GM11168 (cell line): Measurements from ENCODE around the gene IFFO2.

ENCODE experiments used
- in situ Hi-C: fragments of 300-500 bp; cut with MboI; formaldehyde crosslinking; loops from one replicate; pipeline ENCODE4 v1.12.0; 2022; ENCODE audit warnings: low sequenced_read_pairs; ENCODE audit not compliant: unreplicated experiment

Gene IFFO2

DNA sequence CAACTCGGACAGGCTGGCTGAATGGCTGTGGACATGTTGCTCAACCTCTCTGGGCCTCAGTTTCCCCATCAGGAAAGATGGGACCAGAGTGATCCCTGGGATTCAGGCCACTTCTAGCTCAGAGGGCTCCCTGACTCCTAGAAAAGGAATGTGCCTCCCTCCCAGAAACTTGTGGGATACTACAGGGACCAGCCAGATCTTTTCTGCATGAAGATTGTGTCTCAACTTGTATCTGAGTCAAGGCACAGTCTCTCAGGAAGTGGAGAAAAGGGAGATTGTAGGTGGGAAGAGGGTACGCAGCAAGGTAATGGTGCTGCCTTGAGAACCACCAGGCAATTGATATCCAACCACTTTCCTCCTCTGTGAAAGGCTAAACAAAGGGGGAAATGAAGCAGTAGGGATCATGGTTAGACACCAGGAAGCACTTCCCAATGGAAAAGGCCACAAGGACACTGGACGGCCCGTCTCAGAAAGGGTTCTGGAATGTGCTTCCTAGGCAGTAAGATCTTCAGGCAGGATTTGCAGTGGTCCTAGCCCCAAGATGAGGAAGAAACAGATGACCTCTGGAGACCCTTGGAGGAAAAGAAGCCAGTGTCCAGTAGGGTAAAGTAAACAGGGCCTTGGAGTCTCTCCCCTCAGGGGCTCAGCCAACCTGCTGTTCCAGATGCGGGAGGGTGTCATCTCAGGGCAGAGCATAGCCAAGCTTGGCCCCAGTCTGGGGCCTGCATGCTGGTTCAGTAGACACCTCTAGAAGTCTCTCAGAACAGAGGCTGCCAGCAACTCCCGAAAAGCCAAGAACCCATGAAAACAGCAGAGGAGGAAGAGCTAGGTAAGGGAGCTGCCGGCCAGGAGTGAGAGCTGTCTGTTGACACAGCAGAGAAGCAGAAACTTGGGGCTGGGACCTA is 16.8 kb downstream of the IFFO2 start:
- in situ Hi-C loops = no loop called here

DNA sequence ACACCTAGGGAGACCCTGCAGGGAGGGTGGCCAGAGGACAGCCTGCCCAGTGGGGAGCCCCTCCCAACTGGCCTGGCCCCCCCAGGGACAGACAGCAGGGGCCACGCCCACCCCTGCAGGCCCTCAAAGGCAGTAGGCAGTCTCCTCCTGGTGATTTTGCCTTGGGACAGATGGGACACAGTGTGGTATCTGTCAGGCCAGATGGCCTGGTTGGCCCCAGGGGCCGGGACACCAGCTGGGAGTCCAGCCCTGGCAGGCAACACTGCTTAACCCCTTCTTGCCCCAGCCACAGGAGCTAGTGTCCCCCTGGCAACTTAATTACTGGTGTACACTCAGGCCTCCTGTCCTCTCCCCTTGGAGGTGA is 17.8 kb downstream of the IFFO2 start:
- in situ Hi-C loops = no loop called here

DNA sequence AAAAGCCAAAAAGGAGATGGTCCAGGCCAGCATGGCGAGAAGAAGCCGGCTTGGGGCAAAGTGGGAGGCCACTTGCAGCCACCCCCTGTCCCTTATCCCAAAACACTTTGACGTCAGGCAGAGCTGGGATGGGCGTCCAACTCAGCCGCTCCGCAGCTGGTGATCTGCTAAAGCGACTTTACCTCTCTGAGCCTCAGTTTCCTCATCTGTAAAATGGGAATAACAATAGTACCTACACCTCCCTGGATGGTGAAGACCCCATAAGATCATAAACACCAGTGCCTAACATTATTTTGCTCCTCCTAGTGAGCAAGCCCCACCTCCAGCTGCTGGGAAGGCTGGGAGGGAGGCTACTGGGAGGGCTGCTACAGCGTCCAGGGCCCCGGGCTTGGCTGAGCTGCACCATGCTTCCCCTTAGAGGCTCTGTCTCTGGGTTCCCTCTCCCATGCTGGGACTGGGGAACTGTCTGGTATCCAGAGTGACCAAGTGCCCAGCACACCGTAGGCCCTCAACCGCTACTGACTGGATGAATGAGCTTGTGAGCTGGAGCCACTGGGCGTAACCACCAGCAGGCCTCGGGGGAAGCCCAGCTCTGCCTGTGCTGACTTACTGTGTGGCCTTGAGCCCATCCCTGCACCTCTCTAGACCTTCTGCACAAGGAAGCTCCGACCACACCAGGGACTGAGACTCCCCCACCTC is 18.3 kb downstream of the IFFO2 start:
- in situ Hi-C loops = no loop called here

DNA sequence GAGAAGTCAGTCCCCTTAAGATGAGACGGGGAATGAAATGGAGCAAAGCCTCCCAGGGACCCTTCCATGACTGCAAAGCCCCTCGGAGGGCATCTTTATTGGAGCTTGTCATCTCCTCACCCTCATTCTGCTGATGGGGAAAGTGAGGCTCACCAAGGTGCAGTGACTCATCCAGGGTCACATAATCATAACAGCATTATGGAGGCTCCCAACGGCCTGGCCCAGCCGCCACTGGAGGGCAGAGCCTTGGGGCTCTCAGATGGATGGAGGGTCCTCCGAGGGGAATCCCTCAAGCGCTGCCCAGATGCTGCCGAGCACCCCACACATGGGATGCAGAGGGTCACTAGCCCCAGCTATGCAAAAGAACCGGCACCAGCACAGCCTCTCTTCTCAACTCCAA is 18.9 kb downstream of the IFFO2 start:
- in situ Hi-C loops = no loop called here

DNA sequence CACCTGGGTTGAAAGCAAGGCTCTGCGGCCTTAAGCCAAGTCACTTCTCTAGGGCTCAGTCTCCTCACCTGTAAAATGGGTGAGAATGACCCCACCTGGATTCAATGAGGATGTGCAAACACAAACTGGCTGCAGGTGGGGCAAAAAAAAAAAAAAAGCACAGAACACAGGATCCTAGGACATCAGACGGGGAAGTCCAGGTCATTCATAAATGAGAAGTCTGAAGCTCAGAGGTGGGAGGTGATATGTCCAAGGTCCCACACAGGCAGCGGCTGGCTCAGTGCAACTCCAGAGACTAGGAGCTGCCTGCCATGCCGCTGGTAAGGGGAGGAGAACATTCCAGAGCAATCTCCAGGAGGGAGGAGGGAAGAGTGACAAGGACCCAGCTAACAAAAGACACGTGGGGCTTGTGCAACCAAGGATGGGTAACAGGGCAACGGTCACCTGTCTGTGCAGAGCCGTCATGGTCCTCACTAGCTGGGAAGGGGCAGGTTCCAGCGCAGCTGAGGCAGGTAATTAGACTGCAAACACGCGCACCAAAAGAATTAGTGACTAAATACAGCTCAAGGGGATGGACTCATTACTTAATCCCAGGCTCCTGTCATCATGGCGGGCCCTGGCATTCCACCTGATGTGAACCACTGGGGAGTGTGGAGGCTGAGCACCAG is 19.5 kb downstream of the IFFO2 start:
- in situ Hi-C loops = no loop called here

DNA sequence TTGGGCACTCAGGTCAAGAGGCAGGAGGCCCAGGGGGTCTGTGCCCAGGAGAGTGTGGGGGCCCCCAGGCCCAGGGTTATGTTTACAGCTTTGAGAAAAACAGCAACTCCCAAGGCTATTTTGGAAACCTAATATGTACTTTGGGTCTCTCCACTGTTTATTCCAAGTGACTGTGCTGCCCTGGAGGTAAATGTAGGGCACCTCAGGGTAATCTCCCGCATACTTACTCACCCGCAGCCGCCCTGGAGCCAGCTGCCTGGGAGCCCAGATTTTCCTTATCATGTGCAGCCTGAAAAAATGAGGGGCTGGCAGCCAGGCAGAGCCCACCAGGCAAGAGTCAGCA is 20.0 kb downstream of the IFFO2 start:
- in situ Hi-C loops = no loop called here

DNA sequence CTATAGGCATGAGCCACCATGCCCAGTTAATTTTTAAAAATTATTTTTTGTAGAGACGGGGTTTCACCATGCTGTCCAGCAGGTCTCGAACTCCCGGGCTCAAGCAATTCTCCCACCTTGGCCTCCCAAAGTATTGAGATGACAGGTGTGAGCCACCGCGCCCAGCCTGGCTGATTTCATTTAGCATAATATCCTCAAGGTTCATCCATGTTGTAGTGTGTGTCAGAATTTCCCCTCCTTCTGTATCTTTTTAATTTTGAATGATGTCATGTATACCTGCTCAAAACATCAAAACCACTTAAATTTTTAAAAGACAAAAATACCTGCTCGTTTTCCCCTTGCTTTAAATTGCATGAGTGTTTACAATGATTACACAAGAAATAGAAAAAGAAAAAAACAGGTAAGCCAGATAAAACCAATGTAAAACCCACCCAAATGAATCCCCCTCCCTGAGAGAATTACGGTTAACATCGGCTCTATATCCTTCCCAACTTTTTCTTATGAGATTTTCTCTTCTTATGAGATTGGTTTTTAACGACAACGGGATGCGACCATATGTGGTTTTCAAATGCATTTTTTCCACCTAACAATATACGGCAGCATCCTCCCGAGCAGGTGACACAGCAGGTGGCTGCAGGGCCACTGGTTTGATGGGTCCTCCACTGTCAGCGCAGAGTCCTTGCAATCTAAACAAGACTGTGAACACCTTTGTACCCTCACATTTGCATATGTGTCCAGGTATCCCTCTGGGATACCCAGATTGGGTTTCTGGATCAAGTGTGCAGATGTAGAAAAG is 22.1 kb downstream of the IFFO2 start:
- in situ Hi-C loops = no loop called here

DNA sequence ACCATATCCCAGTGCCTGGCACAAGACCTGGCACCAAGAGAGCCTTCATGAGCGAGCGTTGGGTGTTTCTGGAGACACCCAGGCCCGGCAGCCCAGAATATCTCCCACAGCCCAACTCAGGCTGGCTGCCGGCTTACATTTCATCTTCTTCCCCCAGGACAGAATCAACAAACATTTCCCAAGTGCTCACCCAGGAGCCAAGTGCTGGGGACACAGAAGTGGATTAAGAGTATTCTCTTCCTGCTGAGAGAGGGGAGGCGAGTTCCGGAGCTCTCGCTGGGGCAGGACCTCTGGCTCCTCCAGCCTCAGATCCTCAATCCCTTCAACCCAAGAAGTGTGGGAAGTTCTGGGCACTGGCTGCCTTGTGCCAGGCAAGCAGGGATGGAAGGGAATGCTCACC is 23.6 kb downstream of the IFFO2 start:
- in situ Hi-C loops = no loop called here

DNA sequence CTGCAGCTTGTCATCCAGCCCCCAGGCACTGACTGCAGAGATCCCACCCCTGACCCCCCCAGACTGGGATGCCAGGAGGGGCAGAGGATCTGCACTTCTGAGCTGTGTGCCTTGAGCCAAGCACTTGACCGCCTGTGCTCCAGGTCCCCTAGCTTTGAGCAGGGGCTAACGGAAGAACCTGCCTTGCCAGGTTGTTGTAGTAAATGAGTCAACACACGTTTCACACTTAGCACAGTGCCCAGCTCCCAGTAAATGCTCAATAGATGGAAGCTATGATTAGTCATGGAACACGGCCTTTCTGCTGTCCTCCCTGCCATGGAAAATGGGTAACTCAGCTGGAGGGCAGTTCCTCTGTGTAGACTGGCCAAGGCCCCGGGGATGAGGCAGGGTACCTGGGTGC is 24.1 kb downstream of the IFFO2 start:
- in situ Hi-C loops = no loop called here

DNA sequence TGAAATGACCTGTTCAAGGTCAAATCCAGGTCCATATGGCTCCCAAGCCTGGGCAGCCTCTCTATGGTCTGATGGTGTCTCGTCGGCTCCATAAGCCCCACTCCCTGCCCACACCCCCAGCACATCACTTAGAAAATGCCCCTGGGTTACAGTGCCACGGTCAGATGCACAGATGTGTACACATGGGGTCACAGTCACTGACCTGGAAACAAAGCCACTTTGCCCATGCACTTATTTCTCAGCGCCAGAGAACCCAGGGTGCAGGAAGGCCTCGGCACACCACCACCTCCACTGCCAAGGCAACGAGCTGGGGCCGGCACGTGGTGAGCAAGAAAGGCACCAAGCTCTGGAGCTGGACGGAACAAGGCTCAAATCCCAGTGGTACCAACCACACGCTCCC is 24.7 kb downstream of the IFFO2 start:
- in situ Hi-C loops = no loop called here

DNA sequence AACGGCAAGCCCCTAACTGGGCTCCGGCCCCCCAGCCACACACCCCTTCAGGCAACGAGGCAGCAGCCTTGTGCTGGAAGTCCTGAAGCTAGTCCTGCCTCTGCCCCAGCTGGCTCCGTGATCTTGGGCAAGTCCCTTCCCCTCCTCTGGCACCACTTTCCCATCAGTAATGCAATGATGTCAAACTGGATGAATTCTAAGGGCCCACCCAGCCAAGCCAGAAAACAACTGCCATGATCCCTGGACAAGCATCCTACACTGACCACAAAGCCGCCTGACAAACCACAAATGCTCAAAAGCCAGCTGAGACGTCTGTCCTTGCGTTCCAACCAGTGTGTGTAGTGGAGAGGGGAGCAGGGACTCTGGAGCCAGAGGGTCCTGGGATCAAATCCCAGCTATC is 26.8 kb downstream of the IFFO2 start:
- in situ Hi-C loops = no loop called here

DNA sequence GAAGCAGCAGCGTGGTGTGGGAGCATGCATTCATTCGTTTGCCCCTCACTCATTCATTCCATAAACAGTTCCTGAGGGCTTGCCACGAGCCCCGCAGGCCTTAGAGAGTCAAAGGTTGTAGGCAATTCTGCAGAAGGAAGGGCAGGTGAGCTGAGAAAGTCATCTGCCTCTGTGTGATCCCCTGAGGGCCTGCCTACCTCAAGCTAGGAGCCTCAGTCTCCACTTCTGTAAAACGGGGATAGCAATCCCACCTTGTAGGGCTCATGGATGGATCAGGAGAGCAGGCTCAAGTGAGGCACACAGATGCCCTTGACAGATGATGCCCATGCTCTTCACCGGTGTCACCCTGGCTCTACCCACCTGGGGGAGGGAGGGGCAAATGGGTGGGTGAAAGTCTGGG is 27.5 kb downstream of the IFFO2 start:
- in situ Hi-C loops = no loop called here

DNA sequence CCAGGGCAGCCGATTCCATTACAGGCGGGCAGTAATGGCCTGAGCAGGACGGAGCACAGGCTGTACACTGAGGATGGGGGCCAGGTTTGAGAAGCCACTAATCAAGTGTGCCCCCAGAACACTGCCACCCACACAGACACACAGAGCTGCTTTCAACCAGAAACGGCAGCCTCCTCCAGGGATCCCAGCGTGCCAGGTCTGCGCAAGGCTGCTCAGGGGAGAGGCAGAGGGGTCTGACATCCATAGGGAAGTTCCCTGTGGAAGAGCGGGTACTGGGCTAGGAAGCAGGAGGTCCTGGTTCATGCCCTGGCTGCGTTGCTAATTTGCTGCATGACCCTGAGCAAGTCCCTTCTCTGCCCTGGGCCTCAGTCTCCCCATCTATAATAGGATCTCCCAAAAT is 28.1 kb downstream of the IFFO2 start:
- in situ Hi-C loops = no loop called here

DNA sequence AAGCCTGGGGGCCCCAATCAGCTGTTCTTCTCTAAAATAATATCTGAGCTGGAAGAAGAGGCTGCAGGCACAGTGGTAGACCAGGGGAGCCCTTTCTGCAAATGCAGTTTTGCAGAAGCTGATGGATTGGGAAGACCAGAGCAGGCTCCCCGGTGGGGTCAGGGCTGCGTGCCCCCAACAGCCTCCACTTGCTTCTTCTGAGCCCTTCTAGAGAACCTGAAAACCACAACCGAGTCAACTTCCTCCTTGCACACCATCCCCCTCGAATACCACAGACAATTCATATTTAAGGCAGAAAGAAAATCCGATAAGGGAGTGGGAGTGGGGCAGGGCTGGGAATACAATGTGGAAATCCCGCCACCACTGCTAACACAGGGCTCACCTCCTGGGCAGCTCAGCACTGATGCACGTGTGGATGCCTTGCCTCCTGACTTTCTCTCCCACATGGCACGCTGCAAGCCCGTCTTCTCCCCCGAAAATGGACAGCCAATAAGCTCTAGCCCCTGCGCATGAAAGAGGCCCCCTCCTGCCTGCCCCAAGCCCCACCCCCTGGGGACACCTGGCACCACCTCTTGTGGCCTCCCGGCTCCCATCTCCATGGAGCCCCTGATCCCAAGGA is 28.7 kb downstream of the IFFO2 start:
- in situ Hi-C loops = no loop called here

DNA sequence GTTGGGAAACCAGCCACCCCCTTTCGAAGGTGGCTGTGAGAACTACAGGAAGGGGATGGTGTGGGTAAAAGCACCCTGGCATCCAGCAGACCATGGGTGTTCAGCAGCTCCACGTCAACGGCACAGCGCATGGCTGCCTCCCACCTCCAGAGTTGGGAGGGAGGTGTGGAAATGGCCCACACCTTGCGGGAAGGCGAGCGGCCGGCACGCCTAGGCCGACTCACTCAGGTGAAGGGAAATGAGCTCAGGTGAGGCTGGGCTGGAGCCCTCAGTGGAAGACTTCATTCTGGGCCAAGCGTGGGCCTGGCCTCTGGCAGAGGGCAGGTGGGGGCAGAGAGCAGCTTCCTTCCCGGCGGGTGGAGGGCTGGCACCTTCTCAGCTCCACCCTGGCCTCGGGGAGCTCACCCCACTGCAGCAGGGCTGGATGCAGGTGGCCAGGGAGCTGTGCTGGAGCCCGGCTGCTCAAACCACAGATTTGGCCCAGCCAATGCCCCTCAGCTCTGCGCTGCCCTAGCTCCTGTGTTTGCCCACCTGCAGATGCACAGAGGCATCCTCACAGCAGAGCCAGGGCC is 29.3 kb downstream of the IFFO2 start:
- in situ Hi-C loops = no loop called here

DNA sequence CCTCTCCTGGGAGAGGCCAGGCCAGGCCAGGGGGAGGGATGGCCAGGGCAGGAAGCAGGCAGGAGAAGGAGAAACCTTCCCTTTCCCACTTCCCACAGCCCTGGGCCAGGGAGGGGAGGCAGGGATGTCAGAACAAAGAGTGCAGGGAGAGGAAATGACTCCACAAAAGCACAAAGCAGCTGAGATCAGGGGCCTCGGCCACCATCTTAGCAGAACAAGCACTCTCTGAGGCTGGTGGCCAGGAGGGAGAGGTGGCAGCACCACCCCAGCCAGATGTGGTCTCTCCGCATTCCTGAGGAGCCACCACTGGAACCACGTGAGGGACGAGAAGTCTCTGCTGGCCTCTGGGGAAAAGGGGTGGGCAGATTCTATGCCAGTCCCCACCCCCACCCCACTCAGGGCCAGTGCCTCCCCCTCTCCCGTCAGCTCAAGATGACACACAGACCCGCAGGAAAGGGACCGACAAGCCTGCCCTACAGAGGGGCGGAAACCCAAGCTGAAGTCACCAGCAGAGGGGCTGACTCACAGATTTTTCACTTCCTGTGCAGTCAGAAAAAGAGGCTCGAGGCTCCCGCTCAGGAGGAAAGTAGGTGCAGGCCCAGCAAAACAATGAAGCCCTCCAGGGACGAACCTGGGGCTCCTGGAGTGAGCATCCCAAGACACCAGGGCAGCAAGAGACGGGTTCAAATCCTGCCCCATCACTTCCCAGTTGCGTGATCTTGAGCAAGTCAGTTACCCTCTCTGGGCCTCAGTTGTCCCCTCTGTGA is 30.0 kb downstream of the IFFO2 start:
- in situ Hi-C loops = no loop called here

DNA sequence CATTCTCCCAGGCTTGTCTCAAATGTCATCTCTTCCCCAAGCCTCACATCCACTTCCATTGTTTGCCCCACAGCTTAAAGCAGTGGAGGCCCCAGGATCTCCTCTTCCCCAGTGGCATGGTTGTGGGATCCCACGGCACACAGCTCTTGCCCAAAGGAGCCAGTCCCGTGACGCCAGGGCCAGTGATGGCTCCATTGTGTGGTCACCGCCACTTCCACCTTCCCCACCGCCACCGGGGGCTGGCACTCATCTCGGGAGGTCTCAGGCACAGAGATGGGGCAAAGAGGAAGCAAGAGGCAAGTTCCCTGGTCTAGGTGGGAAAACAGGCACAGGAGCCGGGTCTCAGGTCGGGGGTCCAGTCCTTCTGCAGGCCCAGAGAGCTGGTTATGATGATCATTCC is 31.2 kb downstream of the IFFO2 start:
- in situ Hi-C loops = no loop called here

DNA sequence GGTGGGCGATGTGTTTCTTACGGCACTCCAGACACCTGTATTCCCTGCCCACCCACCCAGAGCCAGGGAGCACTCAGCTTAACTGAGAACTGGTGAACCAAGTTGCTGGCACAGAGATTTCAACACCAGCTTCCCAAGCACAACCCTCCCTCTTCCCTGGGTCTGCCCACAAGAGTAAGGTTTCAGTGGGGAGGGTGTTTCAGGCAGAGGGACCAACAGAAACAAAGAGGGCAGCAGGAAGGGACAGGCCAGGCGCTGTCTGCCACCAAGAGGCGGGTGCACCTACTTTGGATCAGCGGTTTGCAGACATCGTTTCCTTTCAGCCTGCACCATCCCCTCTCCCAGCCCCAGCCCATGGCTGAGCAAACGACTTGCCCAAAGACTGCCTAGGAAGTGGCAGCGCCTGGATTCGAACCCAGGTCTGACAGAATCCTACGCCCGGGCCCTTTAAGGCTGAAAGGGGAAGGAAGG is 32.2 kb downstream of the IFFO2 start:
- in situ Hi-C loops = loop anchor here (25.0 kb wide), 1 partner anchor 188 kb away; no protein-coding TSS in a partner anchor

DNA sequence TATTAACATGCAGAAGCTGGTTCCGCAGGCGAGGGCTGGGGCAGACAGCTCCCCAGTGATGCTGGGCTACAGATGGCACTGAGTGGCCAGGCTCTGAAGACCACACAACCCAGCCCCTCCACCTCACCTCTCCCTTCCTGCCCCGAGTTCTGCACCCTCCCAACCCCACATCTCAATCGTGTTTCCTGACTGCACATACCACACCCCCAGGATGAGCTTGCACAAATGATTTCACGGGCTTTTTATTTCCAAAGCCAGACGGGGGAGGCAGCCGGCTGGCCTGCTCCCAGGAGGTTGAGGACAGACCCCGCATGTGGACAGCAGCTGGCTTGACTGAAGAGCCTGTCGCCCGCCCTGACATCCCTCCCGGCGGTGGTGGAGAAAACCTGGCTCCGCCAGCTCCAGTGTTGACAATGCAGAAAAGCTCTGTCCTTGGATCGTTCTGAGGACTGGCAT is 32.7 kb downstream of the IFFO2 start:
- in situ Hi-C loops = loop anchor here (25.0 kb wide), 1 partner anchor 189 kb away; no protein-coding TSS in a partner anchor
